CD4-positive, alpha-beta T cell treated with Interleukin-4 for 4 hours (primary cell): Measurements from ENCODE around the gene GLI2.

ENCODE experiments used
- DNase-seq: peaks from one replicate; pipeline ENCODE4 v3.0.0-alpha.2; 2020

The GLI2 gene

GRCh38 chr2:120735746-120736170, at the start of gene GLI2:
Gene GLI2, plus strand, starts transcription at chr2:120735868. Its CDS starts 61,453 bp downstream, at chr2:120797321.
- no peak for DNase-seq

GRCh38 chr2:120685974-120686297, 49.7 kb upstream of the GLI2 start:
- DNase-seq, result no peak

- no peak for DNase-seq
Measured at GRCh38 chr2:120686511-120687168, 49.0 kb upstream of the GLI2 start.

GRCh38 chr2:120687210-120687609, 48.5 kb upstream of the GLI2 start:
- no peak for DNase-seq

- DNase-seq, result no peak
Measured at GRCh38 chr2:120690521-120690920, 45.1 kb upstream of the GLI2 start.

- no peak for DNase-seq
Measured at GRCh38 chr2:120691410-120691809, 44.3 kb upstream of the GLI2 start.

- no peak for DNase-seq
Measured at GRCh38 chr2:120692691-120693090, 43.0 kb upstream of the GLI2 start.

- DNase-seq, result no peak
Measured at GRCh38 chr2:120693121-120693520, 42.5 kb upstream of the GLI2 start.

- DNase-seq, result no peak
Measured at GRCh38 chr2:120694034-120694433, 41.6 kb upstream of the GLI2 start.

- no peak for DNase-seq
Measured at GRCh38 chr2:120697471-120697870, 38.2 kb upstream of the GLI2 start.

GRCh38 chr2:120699292-120699691, 36.4 kb upstream of the GLI2 start:
- DNase-seq, result no peak

GRCh38 chr2:120700659-120701058, 35.0 kb upstream of the GLI2 start:
- DNase-seq, result no peak

GRCh38 chr2:120701096-120701495, 34.6 kb upstream of the GLI2 start:
- no peak for DNase-seq

- DNase-seq, result no peak
Measured at GRCh38 chr2:120701499-120701898, 34.2 kb upstream of the GLI2 start.

GRCh38 chr2:120702061-120702460, 33.6 kb upstream of the GLI2 start:
- no peak for DNase-seq

GRCh38 chr2:120702801-120703200, 32.9 kb upstream of the GLI2 start:
- DNase-seq, result no peak

GRCh38 chr2:120703330-120703994, 32.2 kb upstream of the GLI2 start:
- no peak for DNase-seq

- DNase-seq, result no peak
Measured at GRCh38 chr2:120704696-120705095, 31.0 kb upstream of the GLI2 start.

GRCh38 chr2:120707816-120708215, 27.9 kb upstream of the GLI2 start:
- no peak for DNase-seq

GRCh38 chr2:120708944-120709607, 26.6 kb upstream of the GLI2 start:
- no peak for DNase-seq

- no peak for DNase-seq
Measured at GRCh38 chr2:120709608-120710041, 26.0 kb upstream of the GLI2 start.

- DNase-seq, result no peak
Measured at GRCh38 chr2:120710256-120710655, 25.4 kb upstream of the GLI2 start.

- no peak for DNase-seq
Measured at GRCh38 chr2:120711694-120712093, 24.0 kb upstream of the GLI2 start.

GRCh38 chr2:120712180-120712681, 23.4 kb upstream of the GLI2 start:
- DNase-seq, result no peak
